Liver (tissue), 9 donors: ENCODE measurements around the gene PLXNB2. TPM values are rescaled to one million over a fixed set of nuclear protein-coding genes. Genes with fewer than 3 reads are reported as not detected.

Source experiments
- DNase-seq: peaks from one replicate; pipeline ENCODE4 v3.0.0-alpha.2; 2017; ENCODE audit warnings: low spot score
- H3K27ac ChIP-seq, 2 donors: one replicate each; pipeline ENCODE4 v1.7.0; 2013; ENCODE audit warnings: inconsistent platforms in 2 of 2, low read length in 2 of 2, control low read depth in 1 of 2, low read depth in 1 of 2, mild to moderate bottlenecking in 1 of 2
- H3K27me3 ChIP-seq, 4 donors: one replicate each; pipeline versions ENCODE4 v1.6.1 to v1.7.0; 2013; ENCODE audit warnings: low read length in 3 of 4, inconsistent platforms in 1 of 4, mild to moderate bottlenecking in 1 of 4, moderate library complexity in 1 of 4; ENCODE audit not compliant: control insufficient read depth in 4 of 4, insufficient read depth in 4 of 4
- H3K36me3 ChIP-seq, 4 donors: one replicate each; pipeline versions ENCODE4 v1.6.1 to v1.7.0; 2013; ENCODE audit warnings: low read length in 3 of 4, mild to moderate bottlenecking in 3 of 4, low read depth in 1 of 4, moderate library complexity in 1 of 4; ENCODE audit not compliant: control insufficient read depth in 4 of 4, insufficient read depth in 3 of 4
- H3K4me1 ChIP-seq, 4 donors: one replicate each; pipeline versions ENCODE4 v1.6.1 to v1.7.0; 2013; ENCODE audit warnings: low read length in 3 of 4, mild to moderate bottlenecking in 3 of 4, moderate library complexity in 1 of 4; ENCODE audit not compliant: control insufficient read depth in 4 of 4, insufficient read depth in 4 of 4
- H3K4me3 ChIP-seq, 3 donors: one replicate each; pipeline versions ENCODE4 v1.6.1 to v1.7.0; 2013; ENCODE audit warnings: low read length in 3 of 3, control low read depth in 1 of 3, low read depth in 1 of 3, mild to moderate bottlenecking in 1 of 3
- H3K9ac ChIP-seq, 2 donors: one replicate each; pipeline ENCODE4 v1.7.0; 2013; ENCODE audit warnings: low read length in 2 of 2, mild to moderate bottlenecking in 2 of 2, moderate library complexity in 2 of 2, control low read depth in 1 of 2, low read depth in 1 of 2
- H3K9me3 ChIP-seq, 4 donors: one replicate each; pipeline versions ENCODE4 v1.6.1 to v1.7.0; 2013; ENCODE audit warnings: low read length in 3 of 4; ENCODE audit not compliant: control insufficient read depth in 4 of 4
- CTCF ChIP-seq: fragments of 150-350 bp; IDR thresholded peaks from 2 replicates; pipeline ENCODE4 v1.5.1; 2017; ENCODE audit warnings: improper control_type of control experiment, low read depth, low read length; ENCODE audit not compliant: missing input control
- EGR1 ChIP-seq, 2 donors: IDR thresholded peaks; 2 replicates each; pipeline ENCODE4 v1.6.1; 2016 to 2018; ENCODE audit warnings: antibody characterized with exemption in 2 of 2, low read depth in 2 of 2
- GABPA ChIP-seq, 2 donors: IDR thresholded peaks in 1 of 2; conservative IDR thresholded peaks in 1 of 2; 2 replicates each; pipeline ENCODE4 v1.6.1; 2016; ENCODE audit warnings: antibody characterized with exemption in 2 of 2, mild to moderate bottlenecking in 1 of 2, moderate library complexity in 1 of 2
- HNF4A ChIP-seq, 2 donors: conservative IDR thresholded peaks; 2 replicates each; pipeline ENCODE4 v1.6.1; 2016; ENCODE audit warnings: antibody characterized with exemption in 2 of 2, mild to moderate bottlenecking in 2 of 2
- HNF4G ChIP-seq: IDR thresholded peaks from 2 replicates; pipeline ENCODE4 v1.6.1; 2016; ENCODE audit warnings: antibody characterized with exemption
- JUND ChIP-seq, 2 donors: IDR thresholded peaks; 2 replicates each; pipeline ENCODE4 v1.6.1; 2016; ENCODE audit warnings: antibody characterized with exemption in 2 of 2
- NR2F2 ChIP-seq: IDR thresholded peaks from 2 replicates; pipeline ENCODE4 v1.6.1; 2016; ENCODE audit warnings: antibody characterized with exemption
- RAD21 ChIP-seq, 2 donors: IDR thresholded peaks; 2 replicates each; pipeline ENCODE4 v1.6.1; 2016; ENCODE audit warnings: antibody characterized with exemption in 2 of 2, mild to moderate bottlenecking in 2 of 2
- TAF1 ChIP-seq: conservative IDR thresholded peaks from 2 replicates; pipeline ENCODE4 v1.6.1; 2016; ENCODE audit warnings: antibody characterized with exemption, mild to moderate bottlenecking
- ZBTB33 ChIP-seq: IDR thresholded peaks from 2 replicates; pipeline ENCODE4 v1.6.1; 2016; ENCODE audit warnings: antibody characterized with exemption
- WGBS: extraction: QIAGEN DNeasy Blood & Tissue Kit; methylation state at CpG from one replicate; pipeline ENCODE4 v1.1.7; 2013; 5-methylcytosine and 5-hydroxymethylcytosine counted together
- polyA plus RNA-seq, 2 donors: library from polyadenylated mRNA; stranded (reverse) in 1 of 2; unstranded in 1 of 2; fragments of 200-250 nt in 1 of 2; fragments of >200 nt in 1 of 2; fragmentation: Nextera tagmentation in 1 of 2; extraction: Ambion mirVana in 1 of 2; gene quantifications; one replicate each; pipeline versions ENCODE4 v1.2.1 to v1.2.3, GENCODE V29; 2013 to 2015
- total RNA-seq, 2 donors: library from RNA; depleted of rRNA; stranded (reverse); fragments of >200 nt; gene quantifications; one replicate each; pipeline ENCODE4 v1.2.3, GENCODE V29; 2014
- TF ChIP-seq, protein P1 (sequence below): IDR thresholded peaks from 2 replicates; pipeline ENCODE4 v1.6.1; 2016; ENCODE audit warnings: antibody characterized with exemption
- TF ChIP-seq, protein P2 (sequence below): IDR thresholded peaks from 2 replicates; pipeline ENCODE4 v1.6.1; 2016; ENCODE audit warnings: antibody characterized with exemption, mild to moderate bottlenecking
- donor health status: healthy.
- donor health status: healthy.
- donor health status: healthy.
- donor health status: healthy.
- donor health status: healthy.

The PLXNB2 gene
- total and polyA plus RNA-seq, 4 donors = 28.8 to 95.7 (median 73.9) TPM

- TF ChIP-seq, protein P1, sequence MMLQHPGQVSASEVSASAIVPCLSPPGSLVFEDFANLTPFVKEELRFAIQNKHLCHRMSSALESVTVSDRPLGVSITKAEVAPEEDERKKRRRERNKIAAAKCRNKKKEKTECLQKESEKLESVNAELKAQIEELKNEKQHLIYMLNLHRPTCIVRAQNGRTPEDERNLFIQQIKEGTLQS = no peak
- TF ChIP-seq JUND (IDR thresholded peaks at IDR 0.05) (no peak), ZBTB33 (no peak)
- TF ChIP-seq, protein P2, sequence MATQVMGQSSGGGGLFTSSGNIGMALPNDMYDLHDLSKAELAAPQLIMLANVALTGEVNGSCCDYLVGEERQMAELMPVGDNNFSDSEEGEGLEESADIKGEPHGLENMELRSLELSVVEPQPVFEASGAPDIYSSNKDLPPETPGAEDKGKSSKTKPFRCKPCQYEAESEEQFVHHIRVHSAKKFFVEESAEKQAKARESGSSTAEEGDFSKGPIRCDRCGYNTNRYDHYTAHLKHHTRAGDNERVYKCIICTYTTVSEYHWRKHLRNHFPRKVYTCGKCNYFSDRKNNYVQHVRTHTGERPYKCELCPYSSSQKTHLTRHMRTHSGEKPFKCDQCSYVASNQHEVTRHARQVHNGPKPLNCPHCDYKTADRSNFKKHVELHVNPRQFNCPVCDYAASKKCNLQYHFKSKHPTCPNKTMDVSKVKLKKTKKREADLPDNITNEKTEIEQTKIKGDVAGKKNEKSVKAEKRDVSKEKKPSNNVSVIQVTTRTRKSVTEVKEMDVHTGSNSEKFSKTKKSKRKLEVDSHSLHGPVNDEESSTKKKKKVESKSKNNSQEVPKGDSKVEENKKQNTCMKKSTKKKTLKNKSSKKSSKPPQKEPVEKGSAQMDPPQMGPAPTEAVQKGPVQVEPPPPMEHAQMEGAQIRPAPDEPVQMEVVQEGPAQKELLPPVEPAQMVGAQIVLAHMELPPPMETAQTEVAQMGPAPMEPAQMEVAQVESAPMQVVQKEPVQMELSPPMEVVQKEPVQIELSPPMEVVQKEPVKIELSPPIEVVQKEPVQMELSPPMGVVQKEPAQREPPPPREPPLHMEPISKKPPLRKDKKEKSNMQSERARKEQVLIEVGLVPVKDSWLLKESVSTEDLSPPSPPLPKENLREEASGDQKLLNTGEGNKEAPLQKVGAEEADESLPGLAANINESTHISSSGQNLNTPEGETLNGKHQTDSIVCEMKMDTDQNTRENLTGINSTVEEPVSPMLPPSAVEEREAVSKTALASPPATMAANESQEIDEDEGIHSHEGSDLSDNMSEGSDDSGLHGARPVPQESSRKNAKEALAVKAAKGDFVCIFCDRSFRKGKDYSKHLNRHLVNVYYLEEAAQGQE = no peak
- no peaks in the 10 kb centered on the region for H3K9me3 ChIP-seq
- H3K9ac ChIP-seq = no peak overlapping the region
- no peak for DNase-seq
- no peak overlapping the region for H3K27ac ChIP-seq
- WGBS = 96% methylated on average over 7 of the region's 7 CpGs
- H3K36me3 ChIP-seq = no peaks in the 10 kb centered on the region
- no peak overlapping the region for H3K4me3 ChIP-seq
- H3K27me3 ChIP-seq = no peaks in the 10 kb centered on the region
- H3K4me1 ChIP-seq = no peaks in the 10 kb centered on the region
Measured at GRCh38 chr22:50317674-50318073, 10.2 kb upstream of the PLXNB2 start.

- Histone ChIP-seq H3K27ac (no peak overlapping the region), H3K9ac (no peak overlapping the region), H3K27me3 (no peaks in the 10 kb centered on the region), H3K36me3 (no peaks in the 10 kb centered on the region), H3K4me1 (no peaks in the 10 kb centered on the region), H3K4me3 (no peak overlapping the region), H3K9me3 (no peaks in the 10 kb centered on the region)
- no peak for TF ChIP-seq EGR1 (IDR thresholded peaks at IDR 0.05; ENCODE audit: low read depth in 2 of 2)
- no peak for TF ChIP-seq GABPA (IDR thresholded peaks at IDR 0.05 in 1 of 2, conservative IDR thresholded peaks at IDR 0.05 in 1 of 2)
- TF ChIP-seq RAD21 (IDR thresholded peaks at IDR 0.05) = no peak
- TF ChIP-seq, protein P1 = no peak
- no peak for TF ChIP-seq HNF4G
- no peak for TF ChIP-seq JUND (IDR thresholded peaks at IDR 0.05)
- no peak for TF ChIP-seq CTCF
- TF ChIP-seq ZBTB33 = no peak
- TF ChIP-seq TAF1 = no peak
- no peak for TF ChIP-seq NR2F2
- TF ChIP-seq HNF4A (conservative IDR thresholded peaks at IDR 0.05) = no peak
- DNase-seq = no peak
- WGBS = 96% methylated on average over 9 of the region's 9 CpGs
Measured at GRCh38 chr22:50317178-50317577, 9.7 kb upstream of the PLXNB2 start.
